HFFc6 (cell line): Measurements from ENCODE around the gene SPRR3. TPM values are rescaled to one million over a fixed set of nuclear protein-coding genes. Genes with fewer than 3 reads are reported as not detected.

Experiments
- DNase-seq: peaks from one replicate; pipeline ENCODE4 v3.0.0-alpha.2; 2018
- H3K27ac Mint-ChIP-seq: 2 replicates; pipeline ENCODE4 v1.8.0; 2020; ENCODE audit warnings: mild to moderate bottlenecking, mixed read lengths
- H3K27me3 Mint-ChIP-seq: 2 replicates; pipeline ENCODE4 v1.8.0; 2021; ENCODE audit warnings: mild to moderate bottlenecking, moderate library complexity, mixed read lengths; ENCODE audit not compliant: insufficient read depth
- H3K36me3 Mint-ChIP-seq: 2 replicates; pipeline ENCODE4 v1.8.0; 2021; ENCODE audit warnings: low read depth, mixed read lengths
- H3K4me1 Mint-ChIP-seq: 2 replicates; pipeline ENCODE4 v1.8.0; 2020; ENCODE audit warnings: low read depth, mixed read lengths
- H3K4me3 Mint-ChIP-seq: 2 replicates; pipeline ENCODE4 v1.8.0; 2020; ENCODE audit warnings: mild to moderate bottlenecking, moderate library complexity, mixed read lengths
- H3K9me3 Mint-ChIP-seq: 2 replicates; pipeline ENCODE4 v1.8.0; 2020; ENCODE audit warnings: mild to moderate bottlenecking, mixed read lengths
- CTCF ChIP-seq: fragments of 200-600 bp; sonication (generic); IDR thresholded peaks from 2 replicates; pipeline ENCODE4 v1.5.0; 2021; ENCODE audit warnings: antibody characterized with exemption, mild to moderate bottlenecking
- total RNA-seq, 6 experiments: library from RNA; stranded (reverse); fragmentation: NEBNext Ultra II Directional; extraction: Animal tissue kit (Norgen Biotek cat#: 25700); gene quantifications; 2 replicates in 1 of 6; 3 replicates in 5 of 6; pipeline ENCODE4 v1.2.3, GENCODE V29; 2021

The SPRR3 gene
- total RNA-seq, 6 experiments from 2014 or later, result not detected

- no peak overlapping the region for H3K4me3 Mint-ChIP-seq
- peaks cover 3% of the 10 kb centered on the region for H3K27me3 Mint-ChIP-seq
- no peak overlapping the region for H3K27ac Mint-ChIP-seq
- no peaks in the 10 kb centered on the region for H3K4me1 Mint-ChIP-seq
- DNase-seq, result no peak
- no peaks in the 10 kb centered on the region; the same call in 1 of the 2 replicates for H3K36me3 Mint-ChIP-seq
- H3K9me3 Mint-ChIP-seq, result no peaks in the 10 kb centered on the region; the same call in 1 of the 2 replicates
- TF ChIP-seq CTCF, result no peak
Measured at GRCh38 chr1:152959801-152960451, 41.6 kb upstream of the SPRR3 start.

GRCh38 chr1:152960452-152961044 is 41.0 kb upstream of the SPRR3 start:
- Mint-ChIP-seq H3K27me3 (peaks cover 3% of the 10 kb centered on the region), H3K9me3 (no peaks in the 10 kb centered on the region; the same call in 1 of the 2 replicates), H3K4me1 (no peaks in the 10 kb centered on the region), H3K36me3 (no peaks in the 10 kb centered on the region; the same call in 1 of the 2 replicates), H3K4me3 (no peak overlapping the region), H3K27ac (no peak overlapping the region)
- TF ChIP-seq CTCF, result no peak
- no peak for DNase-seq

GRCh38 chr1:152961226-152961891 is 40.2 kb upstream of the SPRR3 start:
- no peak for TF ChIP-seq CTCF
- H3K9me3 Mint-ChIP-seq, result no peaks in the 10 kb centered on the region; the same call in 1 of the 2 replicates
- H3K27me3 Mint-ChIP-seq, result peaks cover 3% of the 10 kb centered on the region
- no peaks in the 10 kb centered on the region for H3K4me1 Mint-ChIP-seq
- H3K27ac Mint-ChIP-seq, result no peak overlapping the region
- no peak for DNase-seq
- H3K4me3 Mint-ChIP-seq, result no peak overlapping the region
- no peaks in the 10 kb centered on the region; the same call in 1 of the 2 replicates for H3K36me3 Mint-ChIP-seq

- Mint-ChIP-seq H3K27ac (no peak overlapping the region), H3K27me3 (peaks cover 4% of the 10 kb centered on the region)
- no peak for TF ChIP-seq CTCF
Measured at GRCh38 chr1:152962876-152963415, 38.6 kb upstream of the SPRR3 start.

GRCh38 chr1:152964536-152964935 is 37.0 kb upstream of the SPRR3 start:
- DNase-seq, result no peak
- no peak for TF ChIP-seq CTCF
- Mint-ChIP-seq H3K27me3 (peaks cover 4% of the 10 kb centered on the region), H3K9me3 (peaks cover 9% of the 10 kb centered on the region; the same call in 1 of the 2 replicates), H3K4me3 (no peak overlapping the region), H3K4me1 (no peaks in the 10 kb centered on the region), H3K36me3 (no peaks in the 10 kb centered on the region; the same call in 1 of the 2 replicates), H3K27ac (no peak overlapping the region)

More at GRCh38 chr1:152962876-152963415, 38.6 kb upstream of the SPRR3 start:
- DNase-seq, result no peak
- Mint-ChIP-seq H3K36me3 (no peaks in the 10 kb centered on the region; the same call in 1 of the 2 replicates), H3K4me3 (no peak overlapping the region), H3K4me1 (no peaks in the 10 kb centered on the region), H3K9me3 (peaks cover 4% of the 10 kb centered on the region; the same call in 1 of the 2 replicates)
